A673 (cell line): ENCODE results near the gene CENPU. TPM values are rescaled to one million over a fixed set of nuclear protein-coding genes. Genes with fewer than 3 reads are reported as not detected.

Experiments
- BruUV-seq: library from RNA; stranded (reverse); fragments of 400-500 nt; replicated peaks from 2 replicates; lab custom pipeline; 2021; lab: Mats Ljungman, UMichigan
- CTCF ChIA-PET: fragments of 300-600 bp; sonication (Branson Sonifier 250); formaldehyde crosslinking; loops from one replicate; lab custom pipeline; 2022; ENCODE audit warnings: antibody characterized with exemption; lab: Charles Lee
- POLR2A ChIA-PET: fragments of 300-600 bp; sonication (Branson Sonifier 250); formaldehyde crosslinking; loops from one replicate; lab custom pipeline; 2022; ENCODE audit warnings: antibody characterized with exemption; ENCODE audit not compliant: low non-redundant PET; lab: Charles Lee
- DNase-seq: peaks from one replicate; pipeline ENCODE4 v3.0.0-alpha.2; 2015; ENCODE audit warnings: low spot score
- H3K27ac ChIP-seq: fragments of 200-600 bp; sonication (generic); 2 replicates; pipeline ENCODE4 v1.5.1; 2016; ENCODE audit warnings: mixed run types, low read depth, mild to moderate bottlenecking, mixed read lengths, antibody characterized with exemption, low read length; ENCODE audit not compliant: poor library complexity, severe bottlenecking
- H3K27me3 ChIP-seq: fragments of 200-600 bp; sonication (generic); replicated peaks from 2 replicates; pipeline ENCODE4 v1.6.1; 2017; ENCODE audit warnings: mixed run types, low read depth, mild to moderate bottlenecking, mixed read lengths, antibody characterized with exemption, low read length; ENCODE audit not compliant: insufficient read depth, poor library complexity
- H3K36me3 ChIP-seq: fragments of 200-600 bp; sonication (generic); 2 replicates; pipeline ENCODE4 v1.6.1; 2016; ENCODE audit warnings: mixed run types, mild to moderate bottlenecking, mixed read lengths, antibody characterized with exemption, low read length; ENCODE audit not compliant: insufficient read depth, poor library complexity, severe bottlenecking
- H3K4me1 ChIP-seq: fragments of 200-600 bp; sonication (generic); 2 replicates; pipeline ENCODE4 v1.6.1; 2017; ENCODE audit warnings: mixed run types, mild to moderate bottlenecking, mixed read lengths, antibody characterized with exemption, low read length; ENCODE audit not compliant: insufficient read depth, poor library complexity, severe bottlenecking
- H3K4me3 ChIP-seq: fragments of 200-600 bp; sonication (generic); 2 replicates; pipeline ENCODE4 v1.5.1; 2016; ENCODE audit warnings: low read depth, mixed run types, mild to moderate bottlenecking, mixed read lengths, low read length; ENCODE audit not compliant: poor library complexity, severe bottlenecking
- H3K9me3 ChIP-seq: fragments of 200-600 bp; sonication (generic); 2 replicates; pipeline ENCODE4 v1.6.1; 2016; ENCODE audit warnings: mixed run types, low read depth, mild to moderate bottlenecking, mixed read lengths, antibody characterized with exemption, low read length; ENCODE audit not compliant: poor library complexity, severe bottlenecking
- EZH2 ChIP-seq: fragments of 200-600 bp; sonication (generic); IDR thresholded peaks from 2 replicates; pipeline ENCODE4 v1.6.1; 2017; ENCODE audit warnings: borderline replicate concordance, low read depth, mild to moderate bottlenecking, mixed read lengths, antibody characterized with exemption, low read length; ENCODE audit not compliant: poor library complexity, severe bottlenecking
- intact Hi-C: fragments of 100-400 bp; cut with micrococcal nuclease; formaldehyde crosslinking; loops from one replicate; pipeline ENCODE4 v1.10.0; 2022; ENCODE audit not compliant: unreplicated experiment
- total RNA-seq: library from RNA; stranded (reverse); gene quantifications from 2 replicates; pipeline ENCODE4 v1.2.3, GENCODE V29; 2021
- TF ChIP-seq, protein P1 (sequence below): fragments of 300-800, 200-600 bp; sonication (generic); conservative IDR thresholded peaks from 2 replicates; pipeline ENCODE4 v1.5.1; 2017; ENCODE audit warnings: low read depth, mild to moderate bottlenecking, antibody characterized with exemption, low read length, moderate library complexity, mixed read lengths

Gene CENPU
- total RNA-seq, 1 experiment from 2014 or later = 87.3 TPM

DNA sequence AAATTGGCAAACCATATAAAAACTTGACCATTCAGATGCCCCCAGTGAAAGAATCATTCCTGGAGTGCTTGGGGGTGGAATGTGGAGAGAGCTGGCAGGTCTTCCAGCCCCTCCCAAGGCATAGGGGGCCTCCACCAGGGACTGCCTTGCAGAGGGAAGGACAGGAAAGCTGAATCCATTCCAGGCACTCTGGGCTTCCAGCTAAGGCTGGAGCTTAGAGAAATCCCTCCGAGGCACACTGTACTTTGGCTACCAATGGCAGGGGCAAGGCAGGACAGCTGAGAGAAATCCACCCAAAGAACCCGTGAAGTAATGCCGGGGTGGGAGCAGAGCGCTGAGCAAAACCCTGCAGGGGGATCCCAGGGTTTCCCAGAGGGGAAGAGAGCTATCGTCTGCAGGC, 4.0 kb downstream of the CENPU start:
- DNase-seq = no peak
- no peak for TF ChIP-seq EZH2
- peak overlapping the region; percentile 6 for H3K27ac ChIP-seq
- BruUV-seq = no TSS peak
- ChIA-PET CTCF (no interaction called here), POLR2A (no interaction called here)
- no peak overlapping the region for H3K4me3 ChIP-seq
- intact Hi-C loops = loop anchor here (5.0 to 10.0 kb wide), 2 partner anchors 83 to 465 kb away; partner anchors contain the start of genes CASP3 and PRIMPOL
- peaks cover 53% of the 10 kb centered on the region for H3K36me3 ChIP-seq
- no peaks in the 10 kb centered on the region for H3K27me3 ChIP-seq
- H3K4me1 ChIP-seq = peaks cover 19% of the 10 kb centered on the region
- H3K9me3 ChIP-seq = no peaks in the 10 kb centered on the region

GRCh38 chr4:184728858-184729257, 5.0 kb downstream of the CENPU start:
- H3K4me3 ChIP-seq = no peak overlapping the region
- POLR2A ChIA-PET = no interaction called here
- H3K27me3 ChIP-seq = no peaks in the 10 kb centered on the region
- TF ChIP-seq, protein P1, sequence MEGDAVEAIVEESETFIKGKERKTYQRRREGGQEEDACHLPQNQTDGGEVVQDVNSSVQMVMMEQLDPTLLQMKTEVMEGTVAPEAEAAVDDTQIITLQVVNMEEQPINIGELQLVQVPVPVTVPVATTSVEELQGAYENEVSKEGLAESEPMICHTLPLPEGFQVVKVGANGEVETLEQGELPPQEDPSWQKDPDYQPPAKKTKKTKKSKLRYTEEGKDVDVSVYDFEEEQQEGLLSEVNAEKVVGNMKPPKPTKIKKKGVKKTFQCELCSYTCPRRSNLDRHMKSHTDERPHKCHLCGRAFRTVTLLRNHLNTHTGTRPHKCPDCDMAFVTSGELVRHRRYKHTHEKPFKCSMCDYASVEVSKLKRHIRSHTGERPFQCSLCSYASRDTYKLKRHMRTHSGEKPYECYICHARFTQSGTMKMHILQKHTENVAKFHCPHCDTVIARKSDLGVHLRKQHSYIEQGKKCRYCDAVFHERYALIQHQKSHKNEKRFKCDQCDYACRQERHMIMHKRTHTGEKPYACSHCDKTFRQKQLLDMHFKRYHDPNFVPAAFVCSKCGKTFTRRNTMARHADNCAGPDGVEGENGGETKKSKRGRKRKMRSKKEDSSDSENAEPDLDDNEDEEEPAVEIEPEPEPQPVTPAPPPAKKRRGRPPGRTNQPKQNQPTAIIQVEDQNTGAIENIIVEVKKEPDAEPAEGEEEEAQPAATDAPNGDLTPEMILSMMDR = no peak
- no peak for TF ChIP-seq EZH2
- no TSS peak for BruUV-seq
- CTCF ChIA-PET = no interaction called here
- no peaks in the 10 kb centered on the region for H3K9me3 ChIP-seq
- H3K27ac ChIP-seq = no peak overlapping the region
- H3K36me3 ChIP-seq = peaks cover 62% of the 10 kb centered on the region
- intact Hi-C loops = no loop called here
- peaks cover 19% of the 10 kb centered on the region for H3K4me1 ChIP-seq
- no peak for DNase-seq

DNA sequence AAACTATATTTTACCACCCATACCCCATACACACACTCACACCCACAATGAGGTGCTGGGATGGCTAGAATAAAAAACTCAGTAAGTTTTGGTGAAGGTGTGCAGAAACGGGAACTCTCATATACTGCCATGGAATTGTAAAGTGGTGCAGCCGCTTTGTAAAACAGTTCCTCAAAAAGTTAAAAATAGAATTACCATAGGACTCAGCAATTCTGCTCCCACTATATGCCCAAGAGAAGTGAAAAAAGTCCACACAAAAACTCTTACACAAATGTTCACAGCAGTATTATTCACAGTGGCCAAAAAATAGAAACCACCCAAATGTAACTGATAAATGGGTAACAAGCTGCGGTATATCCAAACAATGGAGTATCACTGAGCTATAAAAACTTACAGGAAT, 6.5 kb downstream of the CENPU start:
- DNase-seq = no peak
- Histone ChIP-seq H3K9me3 (no peaks in the 10 kb centered on the region), H3K27ac (no peak overlapping the region), H3K36me3 (peaks cover 70% of the 10 kb centered on the region), H3K4me3 (no peak overlapping the region), H3K27me3 (no peaks in the 10 kb centered on the region), H3K4me1 (peaks cover 15% of the 10 kb centered on the region)
- BruUV-seq = no TSS peak
- ChIA-PET CTCF (no interaction called here), POLR2A (no interaction called here)
- intact Hi-C loops = no loop called here
- TF ChIP-seq, protein P1 = no peak
- TF ChIP-seq EZH2 = no peak

- DNase-seq = peak; percentile 29
- no peak for TF ChIP-seq EZH2
- TF ChIP-seq, protein P1 = peak; percentile 39
- Histone ChIP-seq H3K27me3 (no peaks in the 10 kb centered on the region), H3K36me3 (peaks cover 82% of the 10 kb centered on the region), H3K4me3 (no peak overlapping the region), H3K27ac (no peak overlapping the region), H3K4me1 (no peaks in the 10 kb centered on the region), H3K9me3 (no peaks in the 10 kb centered on the region)
- BruUV-seq = no TSS peak
- ChIA-PET CTCF (no interaction called here), POLR2A (no interaction called here)
- intact Hi-C loops = no loop called here
These were observed 11.1 kb downstream of the CENPU start for GRCh38 chr4:184722798-184723197.
